ENCODE results near the gene SDK2.

The SDK2 gene

GRCh38 chr17:73519714-73520368 is 124.4 kb downstream of the SDK2 start:
- no peak for TF ChIP-seq JUND (IDR thresholded peaks at IDR 0.05; ENCODE audit: low read depth)
- DNase-seq (ENCODE audit: low read depth in 1 of 2, low spot score in 1 of 2): no peak
- in situ Hi-C loops (cut with HindIII; ENCODE audit: low pct_unique_long_range_greater_than_20kb, low sequenced_read_pairs): no loop called here

GRCh38 chr17:73519011-73519410 is 125.2 kb downstream of the SDK2 start:
- no peak for TF ChIP-seq JUND (IDR thresholded peaks at IDR 0.05; ENCODE audit: low read depth)
- no peak for DNase-seq (ENCODE audit: low read depth in 1 of 2, low spot score in 1 of 2)
- in situ Hi-C loops (cut with HindIII; ENCODE audit: low pct_unique_long_range_greater_than_20kb, low sequenced_read_pairs): no loop called here

GRCh38 chr17:73516431-73516830 is 127.8 kb downstream of the SDK2 start:
- no peak for DNase-seq (ENCODE audit: low read depth in 1 of 2, low spot score in 1 of 2)
- in situ Hi-C loops (cut with HindIII; ENCODE audit: low pct_unique_long_range_greater_than_20kb, low sequenced_read_pairs): no loop called here

GRCh38 chr17:73514146-73514863 is 129.9 kb downstream of the SDK2 start:
- no peak for TF ChIP-seq JUND (IDR thresholded peaks at IDR 0.05; ENCODE audit: low read depth)
- in situ Hi-C loops (cut with HindIII; ENCODE audit: low pct_unique_long_range_greater_than_20kb, low sequenced_read_pairs): no loop called here
- DNase-seq (ENCODE audit: low read depth in 1 of 2, low spot score in 1 of 2): no peak

More at GRCh38 chr17:73516431-73516830, 127.8 kb downstream of the SDK2 start:
- no peak for TF ChIP-seq JUND (IDR thresholded peaks at IDR 0.05; ENCODE audit: low read depth)

GRCh38 chr17:73513426-73513825 is 130.8 kb downstream of the SDK2 start:
- DNase-seq (ENCODE audit: low read depth in 1 of 2, low spot score in 1 of 2): no peak
- TF ChIP-seq JUND (IDR thresholded peaks at IDR 0.05; ENCODE audit: low read depth): no peak
- in situ Hi-C loops (cut with HindIII; ENCODE audit: low pct_unique_long_range_greater_than_20kb, low sequenced_read_pairs): no loop called here

- DNase-seq (ENCODE audit: low read depth in 1 of 2, low spot score in 1 of 2): no peak
- TF ChIP-seq JUND (IDR thresholded peaks at IDR 0.05; ENCODE audit: low read depth): no peak
- in situ Hi-C loops (cut with HindIII; ENCODE audit: low pct_unique_long_range_greater_than_20kb, low sequenced_read_pairs): no loop called here
Measured at GRCh38 chr17:73511719-73512115, 132.5 kb downstream of the SDK2 start.

GRCh38 chr17:73510981-73511718 is 133.1 kb downstream of the SDK2 start:
- no peak for TF ChIP-seq JUND (IDR thresholded peaks at IDR 0.05; ENCODE audit: low read depth)
- in situ Hi-C loops (cut with HindIII; ENCODE audit: low pct_unique_long_range_greater_than_20kb, low sequenced_read_pairs): no loop called here
- no peak for DNase-seq (ENCODE audit: low read depth in 1 of 2, low spot score in 1 of 2)

GRCh38 chr17:73508931-73509605 is 135.2 kb downstream of the SDK2 start:
- no peak for TF ChIP-seq JUND (IDR thresholded peaks at IDR 0.05; ENCODE audit: low read depth)
- in situ Hi-C loops (cut with HindIII; ENCODE audit: low pct_unique_long_range_greater_than_20kb, low sequenced_read_pairs): no loop called here
- DNase-seq (ENCODE audit: low read depth in 1 of 2, low spot score in 1 of 2): no peak

- DNase-seq (ENCODE audit: low read depth in 1 of 2, low spot score in 1 of 2): no peak
- in situ Hi-C loops (cut with HindIII; ENCODE audit: low pct_unique_long_range_greater_than_20kb, low sequenced_read_pairs): no loop called here
- TF ChIP-seq JUND (IDR thresholded peaks at IDR 0.05; ENCODE audit: low read depth): no peak
Measured at GRCh38 chr17:73508057-73508930, 136.0 kb downstream of the SDK2 start.

GRCh38 chr17:73506470-73507435 is 137.5 kb downstream of the SDK2 start:
- TF ChIP-seq JUND (IDR thresholded peaks at IDR 0.05; ENCODE audit: low read depth): no peak
- no peak for DNase-seq (ENCODE audit: low read depth in 1 of 2, low spot score in 1 of 2)
- in situ Hi-C loops (cut with HindIII; ENCODE audit: low pct_unique_long_range_greater_than_20kb, low sequenced_read_pairs): no loop called here

- TF ChIP-seq JUND (IDR thresholded peaks at IDR 0.05; ENCODE audit: low read depth): no peak
- DNase-seq (ENCODE audit: low read depth in 1 of 2, low spot score in 1 of 2): no peak
- in situ Hi-C loops (cut with HindIII; ENCODE audit: low pct_unique_long_range_greater_than_20kb, low sequenced_read_pairs): no loop called here
Measured at GRCh38 chr17:73503560-73503959, 140.7 kb downstream of the SDK2 start.
